ENCODE results near the gene TAL2.
A peak's percentile ranks its signal among the peaks of the same experiment; 100 is the strongest.

TAL2 gene

GRCh38 chr9:105679257-105680022 is 17.2 kb downstream of the TAL2 start:
- no peak for DNase-seq (ENCODE audit: low spot score)
- ChIA-PET POLR2A (ENCODE audit: low non-redundant PET) (no interaction called here), CTCF (interaction anchor here (0.7 to 0.9 kb wide), 2 partner anchors 11 to 1662 kb away, joined by 3 read pairs; no protein-coding TSS in a partner anchor)
- TF ChIP-seq CTCF (conservative IDR thresholded peaks at IDR 0.05; ENCODE audit: low read depth), result no peak
- no peak overlapping the region for H3K27ac ChIP-seq

GRCh38 chr9:105681313-105681712 is 19.1 kb downstream of the TAL2 start:
- POLR2A ChIA-PET (ENCODE audit: low non-redundant PET), result no interaction called here
- CTCF ChIA-PET, result interaction anchor here (2.0 kb wide), 1 partner anchor 9 kb away, joined by 9 read pairs; no protein-coding TSS in a partner anchor
- no peak for TF ChIP-seq CTCF (conservative IDR thresholded peaks at IDR 0.05; ENCODE audit: low read depth)
- no peak for DNase-seq (ENCODE audit: low spot score)
- no peak overlapping the region for H3K27ac ChIP-seq

- peak; percentile 63 for DNase-seq (ENCODE audit: low spot score)
- POLR2A ChIA-PET (ENCODE audit: low non-redundant PET), result no interaction called here
- no peak overlapping the region for H3K27ac ChIP-seq
- CTCF ChIA-PET, result interaction anchor here (2.0 kb wide), 1 partner anchor 9 kb away, joined by 9 read pairs; no protein-coding TSS in a partner anchor
- no peak for TF ChIP-seq CTCF (conservative IDR thresholded peaks at IDR 0.05; ENCODE audit: low read depth)
Observed at GRCh38 chr9:105681724-105682123, 19.5 kb downstream of the TAL2 start.

- no peak overlapping the region for H3K27ac ChIP-seq
- ChIA-PET CTCF (interaction anchor here (0.5 to 0.6 kb wide), 2 partner anchors 34 to 951 kb away, joined by 3 read pairs; no protein-coding TSS in a partner anchor), POLR2A (ENCODE audit: low non-redundant PET) (no interaction called here)
- no peak for DNase-seq (ENCODE audit: low spot score)
- TF ChIP-seq CTCF (conservative IDR thresholded peaks at IDR 0.05; ENCODE audit: low read depth), result no peak
Observed at GRCh38 chr9:105683688-105684275, 21.5 kb downstream of the TAL2 start.

- no peak overlapping the region for H3K27ac ChIP-seq
- ChIA-PET CTCF (no interaction called here), POLR2A (ENCODE audit: low non-redundant PET) (no interaction called here)
- no peak for TF ChIP-seq CTCF (conservative IDR thresholded peaks at IDR 0.05; ENCODE audit: low read depth)
- DNase-seq (ENCODE audit: low spot score), result no peak
Observed at GRCh38 chr9:105686936-105687335, 24.7 kb downstream of the TAL2 start.

- no peak overlapping the region for H3K27ac ChIP-seq
- ChIA-PET POLR2A (ENCODE audit: low non-redundant PET) (no interaction called here), CTCF (interaction anchor here (0.6 to 1.7 kb wide), 4 partner anchors 9 to 394 kb away, joined by 3 to 9 read pairs (median 3); no protein-coding TSS in a partner anchor)
- TF ChIP-seq CTCF (conservative IDR thresholded peaks at IDR 0.05; ENCODE audit: low read depth), result peak; percentile 58
- peak; percentile 57 for DNase-seq (ENCODE audit: low spot score)
Observed at GRCh38 chr9:105690742-105691141, 28.5 kb downstream of the TAL2 start.

All from RWPE1 (cell line).